ENCODE measurements around the gene PRM3. TPM values are rescaled to one million over a fixed set of nuclear protein-coding genes. Genes with fewer than 3 reads are reported as not detected.

Gene PRM3
- total RNA-seq, 3 donors from 2014 or later = not detected

- DNase-seq = no peak
- Mint-ChIP-seq H3K9me3 (no peaks in the 10 kb centered on the region), H3K4me1 (ENCODE audit: low read depth) (peaks cover 42% of the 10 kb centered on the region), H3K36me3 (ENCODE audit: insufficient read depth) (no peaks in the 10 kb centered on the region), H3K27me3 (ENCODE audit: low read depth) (no peaks in the 10 kb centered on the region), H3K4me3 (no peak overlapping the region)
- no peak for ATAC-seq
Measured at GRCh38 chr16:11262915-11263314, 10.5 kb downstream of the PRM3 start.

GRCh38 chr16:11260596-11260966 is 12.8 kb downstream of the PRM3 start:
- no peak for ATAC-seq
- H3K4me3 Mint-ChIP-seq = no peak overlapping the region
- no peaks in the 10 kb centered on the region for H3K27me3 Mint-ChIP-seq (ENCODE audit: low read depth)
- DNase-seq = no peak
- H3K4me1 Mint-ChIP-seq (ENCODE audit: low read depth) = peaks cover 53% of the 10 kb centered on the region
- H3K9me3 Mint-ChIP-seq = no peaks in the 10 kb centered on the region
- H3K36me3 Mint-ChIP-seq (ENCODE audit: insufficient read depth) = no peaks in the 10 kb centered on the region

GRCh38 chr16:11259655-11260595 is 13.5 kb downstream of the PRM3 start:
- no peak overlapping the region for H3K4me3 Mint-ChIP-seq
- H3K27me3 Mint-ChIP-seq (ENCODE audit: low read depth) = no peaks in the 10 kb centered on the region
- H3K9me3 Mint-ChIP-seq = no peaks in the 10 kb centered on the region
- ATAC-seq (no peak), DNase-seq (no peak)
- H3K4me1 Mint-ChIP-seq (ENCODE audit: low read depth) = peaks cover 51% of the 10 kb centered on the region
- H3K36me3 Mint-ChIP-seq (ENCODE audit: insufficient read depth) = no peaks in the 10 kb centered on the region

GRCh38 chr16:11258553-11259492 is 14.6 kb downstream of the PRM3 start:
- peak; percentile 12 for DNase-seq
- Mint-ChIP-seq H3K9me3 (no peaks in the 10 kb centered on the region), H3K4me1 (ENCODE audit: low read depth) (peaks cover 41% of the 10 kb centered on the region), H3K4me3 (peak overlapping the region; percentile 38), H3K27me3 (ENCODE audit: low read depth) (no peaks in the 10 kb centered on the region), H3K36me3 (ENCODE audit: insufficient read depth) (peaks cover 3% of the 10 kb centered on the region)
- peak; percentile 9 for ATAC-seq

GRCh38 chr16:11257131-11257938 is 16.1 kb downstream of the PRM3 start:
- peaks cover 40% of the 10 kb centered on the region for H3K4me1 Mint-ChIP-seq (ENCODE audit: low read depth)
- no peaks in the 10 kb centered on the region for H3K27me3 Mint-ChIP-seq (ENCODE audit: low read depth)
- peaks cover 16% of the 10 kb centered on the region for H3K36me3 Mint-ChIP-seq (ENCODE audit: insufficient read depth)

GRCh38 chr16:11256661-11257130 is 16.7 kb downstream of the PRM3 start:
- Mint-ChIP-seq H3K9me3 (no peaks in the 10 kb centered on the region), H3K4me3 (peak overlapping the region; percentile 92), H3K27me3 (ENCODE audit: low read depth) (no peaks in the 10 kb centered on the region), H3K4me1 (ENCODE audit: low read depth) (peaks cover 46% of the 10 kb centered on the region), H3K36me3 (ENCODE audit: insufficient read depth) (peaks cover 22% of the 10 kb centered on the region)
- DNase-seq (peak; percentile 28), ATAC-seq (no peak)

More at GRCh38 chr16:11257131-11257938, 16.1 kb downstream of the PRM3 start:
- Mint-ChIP-seq H3K9me3 (no peaks in the 10 kb centered on the region), H3K4me3 (peak overlapping the region; percentile 92)
- peak; percentile 52 for DNase-seq
- no peak for ATAC-seq

GRCh38 chr16:11255737-11256660 is 17.4 kb downstream of the PRM3 start, which contains the start of gene SOCS1:
SOCS1 (minus strand) TSS chr16:11256204; CDS start chr16:11255478, 726 bp downstream.
- H3K4me3 Mint-ChIP-seq = peak within 1 kb of the TSS; percentile 94
- DNase-seq = peak; percentile 89
- H3K36me3 Mint-ChIP-seq (ENCODE audit: insufficient read depth) = peaks cover 23% of the 10 kb centered on the region
- ATAC-seq = peak; percentile 67 to 68
- H3K9me3 Mint-ChIP-seq = no peaks in the 10 kb centered on the region
- H3K27me3 Mint-ChIP-seq (ENCODE audit: low read depth) = no peaks in the 10 kb centered on the region
- H3K4me1 Mint-ChIP-seq (ENCODE audit: low read depth) = peaks cover 50% of the 10 kb centered on the region

- Mint-ChIP-seq H3K4me3 (peak overlapping the region; percentile 94), H3K9me3 (no peaks in the 10 kb centered on the region), H3K36me3 (ENCODE audit: insufficient read depth) (peaks cover 28% of the 10 kb centered on the region), H3K27me3 (ENCODE audit: low read depth) (no peaks in the 10 kb centered on the region), H3K4me1 (ENCODE audit: low read depth) (peaks cover 56% of the 10 kb centered on the region)
- peak; percentile 58 for DNase-seq
- ATAC-seq = peak; percentile 1 to 2
Measured at GRCh38 chr16:11254913-11255736, 18.3 kb downstream of the PRM3 start.

GRCh38 chr16:11253995-11254912 is 19.2 kb downstream of the PRM3 start:
- no peaks in the 10 kb centered on the region for H3K27me3 Mint-ChIP-seq (ENCODE audit: low read depth)
- no peaks in the 10 kb centered on the region for H3K9me3 Mint-ChIP-seq
- peaks cover 28% of the 10 kb centered on the region for H3K36me3 Mint-ChIP-seq (ENCODE audit: insufficient read depth)
- no peak for ATAC-seq
- H3K4me1 Mint-ChIP-seq (ENCODE audit: low read depth) = peaks cover 52% of the 10 kb centered on the region
- no peak for DNase-seq
- peak overlapping the region; percentile 94 for H3K4me3 Mint-ChIP-seq

GRCh38 chr16:11253009-11253994 is 20.1 kb downstream of the PRM3 start:
- ATAC-seq = peak; percentile 6 to 12
- H3K4me3 Mint-ChIP-seq = peak overlapping the region; percentile 94
- DNase-seq = peak; percentile 43
- H3K9me3 Mint-ChIP-seq = no peaks in the 10 kb centered on the region
- H3K36me3 Mint-ChIP-seq (ENCODE audit: insufficient read depth) = peaks cover 28% of the 10 kb centered on the region
- H3K4me1 Mint-ChIP-seq (ENCODE audit: low read depth) = peaks cover 43% of the 10 kb centered on the region
- no peaks in the 10 kb centered on the region for H3K27me3 Mint-ChIP-seq (ENCODE audit: low read depth)
